Measurements from ENCODE around the gene FBXO36.
"Not testable (repeated sequence)": the region's sequence is repeated elsewhere in the genome, so short reads cannot be mapped to it uniquely, and the experiment has no call there.

The FBXO36 gene

DNA sequence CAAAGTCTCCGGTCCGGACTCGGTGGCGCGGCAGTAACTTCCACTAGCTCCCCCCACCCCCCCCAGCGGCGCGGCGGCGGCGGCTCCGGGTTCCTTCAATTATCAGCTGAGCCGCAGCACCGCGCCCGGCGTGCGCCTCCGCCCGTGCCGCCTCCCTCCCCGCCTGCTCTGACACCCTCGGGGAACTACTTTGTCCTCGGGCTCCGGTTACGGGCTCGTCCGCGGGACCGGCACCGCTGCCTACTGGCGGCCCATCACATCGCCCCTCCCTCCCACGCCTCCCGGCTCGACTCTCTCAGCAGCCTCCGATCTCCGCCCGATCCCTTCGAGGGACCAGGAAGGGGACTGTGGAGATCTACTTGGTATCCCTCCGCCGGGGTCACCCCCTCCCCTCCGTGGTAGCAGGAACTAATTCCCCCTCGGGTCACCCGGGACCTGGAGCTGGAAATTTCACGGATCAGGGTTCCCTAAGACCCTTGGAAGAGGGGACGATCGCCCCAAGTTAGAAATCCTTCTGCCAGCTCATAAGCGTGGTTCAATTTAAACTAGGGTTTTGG lies 333 bp upstream of the FBXO36 start, which contains the start of gene TRIP12:
Gene TRIP12, minus strand, starts transcription at position 118 of the 557 bp plus-strand sequence. CDS start 41,930 bp downstream, outside the sequence.
- TF ChIP-seq, protein P1, sequence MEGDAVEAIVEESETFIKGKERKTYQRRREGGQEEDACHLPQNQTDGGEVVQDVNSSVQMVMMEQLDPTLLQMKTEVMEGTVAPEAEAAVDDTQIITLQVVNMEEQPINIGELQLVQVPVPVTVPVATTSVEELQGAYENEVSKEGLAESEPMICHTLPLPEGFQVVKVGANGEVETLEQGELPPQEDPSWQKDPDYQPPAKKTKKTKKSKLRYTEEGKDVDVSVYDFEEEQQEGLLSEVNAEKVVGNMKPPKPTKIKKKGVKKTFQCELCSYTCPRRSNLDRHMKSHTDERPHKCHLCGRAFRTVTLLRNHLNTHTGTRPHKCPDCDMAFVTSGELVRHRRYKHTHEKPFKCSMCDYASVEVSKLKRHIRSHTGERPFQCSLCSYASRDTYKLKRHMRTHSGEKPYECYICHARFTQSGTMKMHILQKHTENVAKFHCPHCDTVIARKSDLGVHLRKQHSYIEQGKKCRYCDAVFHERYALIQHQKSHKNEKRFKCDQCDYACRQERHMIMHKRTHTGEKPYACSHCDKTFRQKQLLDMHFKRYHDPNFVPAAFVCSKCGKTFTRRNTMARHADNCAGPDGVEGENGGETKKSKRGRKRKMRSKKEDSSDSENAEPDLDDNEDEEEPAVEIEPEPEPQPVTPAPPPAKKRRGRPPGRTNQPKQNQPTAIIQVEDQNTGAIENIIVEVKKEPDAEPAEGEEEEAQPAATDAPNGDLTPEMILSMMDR (IDR thresholded peaks at IDR 0.05; ENCODE audit: borderline replicate concordance, control extremely low read depth, extremely low read depth, insufficient read depth, missing control alignments), result no peak
- in situ Hi-C loops (cut with MboI; ENCODE audit: low sequenced_read_pairs, unreplicated experiment), result no loop called here
- peak; percentile 92 for DNase-seq (ENCODE audit: low spot score)

DNA sequence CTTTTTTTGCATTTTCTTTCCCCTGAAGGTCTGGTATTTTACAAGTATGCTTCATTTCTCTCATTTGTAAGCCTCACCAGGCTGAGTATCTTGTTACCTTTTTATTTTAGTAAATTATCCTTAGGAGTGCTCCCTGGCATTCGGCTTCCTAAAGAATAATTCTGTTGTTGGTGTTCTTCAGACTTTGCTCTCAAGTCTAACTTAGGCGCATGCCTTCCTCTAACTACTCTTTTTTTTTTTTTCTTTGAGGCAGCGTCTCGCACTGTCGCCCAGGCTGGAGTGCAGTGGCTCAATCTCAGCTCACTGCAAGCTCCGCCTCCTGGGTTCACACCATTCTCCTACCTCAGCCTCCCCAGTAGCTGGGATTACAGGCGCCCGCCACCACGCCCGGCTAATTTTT lies 2.2 kb downstream of the FBXO36 start:
- DNase-seq (ENCODE audit: low spot score); in situ Hi-C loops (cut with MboI; ENCODE audit: low sequenced_read_pairs, unreplicated experiment): not testable (repeated sequence)

DNA sequence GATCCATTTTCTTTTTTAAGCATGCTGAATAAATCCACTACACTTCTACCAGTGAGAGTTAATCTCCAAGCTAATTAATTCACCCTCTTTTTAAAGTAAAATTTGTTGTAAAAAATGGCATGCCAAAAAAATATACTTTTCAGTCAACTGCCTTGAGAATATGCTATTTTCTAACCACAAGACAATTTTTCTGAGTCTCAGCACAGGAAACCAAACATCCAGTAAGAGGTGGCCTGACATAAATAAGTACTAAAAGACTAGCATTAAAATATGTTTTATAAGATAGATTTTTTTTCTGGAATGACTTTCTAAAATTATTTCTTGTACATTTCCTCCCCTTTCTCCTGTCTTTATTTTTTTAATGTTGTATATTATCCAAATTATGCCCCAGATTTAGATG lies 2.9 kb downstream of the FBXO36 start:
- in situ Hi-C loops (cut with MboI; ENCODE audit: low sequenced_read_pairs, unreplicated experiment), result no loop called here
- TF ChIP-seq, protein P1 (IDR thresholded peaks at IDR 0.05; ENCODE audit: borderline replicate concordance, control extremely low read depth, extremely low read depth, insufficient read depth, missing control alignments), result no peak

DNA sequence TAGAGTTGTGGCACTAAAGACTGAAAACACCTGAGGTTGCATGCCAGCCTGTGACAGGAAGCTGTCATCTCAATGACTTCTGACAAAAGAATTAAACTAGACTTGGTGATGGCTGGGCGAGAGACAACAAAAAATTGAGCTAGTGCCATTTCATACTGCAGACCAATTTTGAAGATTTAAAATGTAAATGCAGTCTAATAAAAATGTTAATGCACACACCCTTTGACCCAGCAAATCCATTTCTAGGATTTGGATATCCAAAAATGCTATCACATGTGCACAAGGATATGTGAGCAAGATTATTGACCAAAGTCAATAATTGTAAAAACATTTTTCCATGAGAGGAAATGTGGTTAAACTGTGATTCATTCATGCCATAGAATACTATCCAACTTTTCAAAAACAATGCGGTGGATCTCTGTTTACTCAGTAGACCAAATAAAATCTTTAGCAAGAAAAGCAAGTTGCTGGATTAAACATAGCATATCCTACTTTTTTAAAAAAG lies 5.6 kb downstream of the FBXO36 start:
- TF ChIP-seq, protein P1 (IDR thresholded peaks at IDR 0.05; ENCODE audit: borderline replicate concordance, control extremely low read depth, extremely low read depth, insufficient read depth, missing control alignments), result no peak
- in situ Hi-C loops (cut with MboI; ENCODE audit: low sequenced_read_pairs, unreplicated experiment), result no loop called here
- DNase-seq (ENCODE audit: low spot score), result no peak

More for the DNA sequence above, 2.9 kb downstream of the FBXO36 start:
- no peak for DNase-seq (ENCODE audit: low spot score)

DNA sequence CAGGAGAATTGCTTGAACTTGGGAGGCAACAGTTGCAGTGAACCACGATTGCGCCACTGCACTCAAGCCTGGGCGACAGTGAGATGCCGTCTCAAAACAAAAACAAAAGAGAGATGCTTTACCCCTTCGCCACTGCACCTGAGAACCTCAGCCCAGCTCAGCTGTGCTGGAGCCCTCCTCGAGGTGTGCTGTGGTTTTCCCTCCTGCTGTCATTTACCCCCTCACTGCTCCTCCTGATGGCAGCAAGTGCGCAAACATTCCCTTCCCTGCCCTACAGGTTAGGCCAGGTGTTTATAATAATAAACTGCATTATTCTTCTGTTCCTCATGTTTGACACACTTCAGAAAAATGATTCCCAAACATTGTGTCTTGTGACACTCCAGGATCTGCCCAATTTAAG lies 8.4 kb downstream of the FBXO36 start:
- TF ChIP-seq, protein P1 (IDR thresholded peaks at IDR 0.05; ENCODE audit: borderline replicate concordance, control extremely low read depth, extremely low read depth, insufficient read depth, missing control alignments), result no peak
- in situ Hi-C loops (cut with MboI; ENCODE audit: low sequenced_read_pairs, unreplicated experiment), result no loop called here
- DNase-seq (ENCODE audit: low spot score), result no peak

DNA sequence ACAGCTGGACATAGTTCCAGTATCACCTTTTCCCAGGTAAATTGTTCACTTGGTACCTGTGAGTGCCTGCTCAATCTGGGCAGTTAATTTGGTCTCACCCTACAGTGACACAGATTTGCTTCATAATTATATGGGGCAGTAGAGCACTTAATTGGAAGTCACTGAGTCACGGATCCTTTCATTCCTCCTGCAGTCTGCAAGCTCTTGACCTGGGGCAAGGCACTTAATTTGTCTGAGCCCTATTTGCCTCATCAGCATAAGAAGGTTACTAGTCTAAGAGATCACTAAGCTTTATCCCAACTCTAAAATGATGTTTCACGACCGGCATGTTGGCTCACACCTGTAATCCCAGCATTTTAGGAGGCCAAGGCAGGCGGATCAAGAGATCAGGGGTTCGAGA lies 8.9 kb downstream of the FBXO36 start:
- TF ChIP-seq, protein P1 (IDR thresholded peaks at IDR 0.05; ENCODE audit: borderline replicate concordance, control extremely low read depth, extremely low read depth, insufficient read depth, missing control alignments), result no peak
- in situ Hi-C loops (cut with MboI; ENCODE audit: low sequenced_read_pairs, unreplicated experiment), result no loop called here
- no peak for DNase-seq (ENCODE audit: low spot score)

DNA sequence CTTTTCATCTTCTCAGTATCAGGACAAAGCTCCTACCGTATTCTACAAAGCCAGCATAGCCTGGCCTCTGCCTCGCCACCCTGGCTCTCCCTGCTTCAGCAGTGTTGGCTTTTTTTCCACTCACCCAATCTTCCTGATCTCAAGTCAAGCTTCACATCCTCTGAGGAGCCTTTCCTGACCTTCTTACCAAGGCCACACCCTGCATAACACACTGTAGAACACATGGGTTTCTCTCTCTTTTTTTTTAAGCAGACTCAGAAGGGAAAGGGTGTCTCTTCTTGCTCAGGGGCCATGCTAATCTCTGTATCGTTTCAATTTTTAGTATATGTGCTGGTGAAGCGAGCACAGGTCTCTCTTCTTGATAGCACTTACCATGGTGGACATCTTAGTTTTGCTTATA lies 15.2 kb downstream of the FBXO36 start:
- in situ Hi-C loops (cut with MboI; ENCODE audit: low sequenced_read_pairs, unreplicated experiment), result no loop called here
- TF ChIP-seq, protein P1 (IDR thresholded peaks at IDR 0.05; ENCODE audit: borderline replicate concordance, control extremely low read depth, extremely low read depth, insufficient read depth, missing control alignments), result no peak
- DNase-seq (ENCODE audit: low spot score), result no peak
